HuH-7.5 (cell line): Measurements from ENCODE around the gene CHST11.

ENCODE experiments used
- DNase-seq: peaks from one replicate; pipeline ENCODE4 v3.0.0; 2011; ENCODE audit warnings: low spot score

CHST11 gene

GRCh38 chr12:104673696-104674482, 217.1 kb downstream of the CHST11 start:
- DNase-seq, result no peak

DNA sequence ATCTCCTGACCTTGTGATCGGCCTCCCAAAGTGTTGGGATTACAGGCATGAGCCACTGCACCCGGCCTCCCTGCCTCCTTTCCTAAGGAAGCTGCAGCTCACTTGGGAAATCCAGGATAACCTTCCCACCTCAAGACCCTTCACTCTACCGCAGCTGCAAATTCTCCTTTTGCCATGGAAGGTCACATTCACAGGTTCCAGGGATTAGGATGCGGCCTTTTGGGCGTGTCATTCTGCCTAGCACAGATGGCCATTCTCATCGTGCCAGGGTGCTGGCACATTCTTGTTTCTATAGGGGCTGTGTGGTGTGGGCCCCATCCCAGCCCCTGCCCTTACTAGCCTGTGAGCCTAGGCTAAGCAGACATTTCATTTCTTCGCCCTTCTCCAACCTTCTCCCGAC, 219.9 kb downstream of the CHST11 start:
- no peak for DNase-seq

DNA sequence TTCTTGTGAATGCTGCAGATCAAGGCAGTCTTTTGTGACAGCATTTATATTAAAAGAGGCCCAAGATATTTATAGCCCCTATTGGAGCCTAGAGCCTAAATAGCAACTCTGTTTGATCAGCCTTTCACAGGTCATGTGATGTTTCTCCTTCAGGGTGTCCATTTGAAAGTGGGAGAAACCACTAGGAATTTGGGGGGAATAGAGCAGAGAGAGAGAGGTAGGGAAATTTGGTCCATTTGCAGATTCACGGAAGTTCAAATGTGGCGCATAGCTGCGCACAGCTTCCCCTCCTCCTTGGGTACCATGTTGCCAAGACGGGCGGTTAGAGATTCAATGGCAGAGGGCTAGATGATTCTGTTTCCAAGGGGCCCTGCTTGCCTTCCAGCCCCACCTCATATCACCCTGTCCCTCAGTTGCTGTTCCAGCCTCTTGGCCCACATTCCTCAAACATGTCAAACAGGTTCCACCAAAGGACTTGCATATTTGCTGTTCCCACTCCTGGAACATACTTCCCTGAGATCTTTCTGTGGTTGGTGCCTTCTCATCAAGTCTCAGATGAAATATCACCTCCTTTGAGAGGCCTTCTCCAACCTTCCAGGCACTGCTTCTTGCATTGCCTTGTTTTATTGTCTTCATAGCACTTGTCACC, 220.8 kb downstream of the CHST11 start:
- DNase-seq, result no peak

DNA sequence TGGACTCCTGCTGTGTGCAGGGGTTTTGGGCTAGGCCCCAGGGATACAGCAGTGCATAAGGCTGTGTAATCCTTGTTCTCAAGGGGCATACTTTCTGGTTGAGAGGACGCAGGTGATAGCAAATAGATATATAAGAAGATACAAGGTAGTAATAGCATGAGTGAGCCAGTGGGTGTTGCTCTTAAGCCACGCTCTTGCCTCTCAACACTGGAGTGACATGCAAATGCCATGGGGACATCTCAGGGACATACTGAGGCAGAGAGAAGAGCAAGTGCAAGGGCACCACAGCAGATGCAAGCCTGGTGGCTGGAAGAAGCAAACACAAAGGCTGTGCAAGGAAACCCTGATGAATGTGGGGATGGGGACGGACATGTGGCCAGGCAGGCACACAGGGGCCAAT, 223.3 kb downstream of the CHST11 start:
- no peak for DNase-seq

GRCh38 chr12:104680491-104680890, 223.7 kb downstream of the CHST11 start:
- no peak for DNase-seq

DNA sequence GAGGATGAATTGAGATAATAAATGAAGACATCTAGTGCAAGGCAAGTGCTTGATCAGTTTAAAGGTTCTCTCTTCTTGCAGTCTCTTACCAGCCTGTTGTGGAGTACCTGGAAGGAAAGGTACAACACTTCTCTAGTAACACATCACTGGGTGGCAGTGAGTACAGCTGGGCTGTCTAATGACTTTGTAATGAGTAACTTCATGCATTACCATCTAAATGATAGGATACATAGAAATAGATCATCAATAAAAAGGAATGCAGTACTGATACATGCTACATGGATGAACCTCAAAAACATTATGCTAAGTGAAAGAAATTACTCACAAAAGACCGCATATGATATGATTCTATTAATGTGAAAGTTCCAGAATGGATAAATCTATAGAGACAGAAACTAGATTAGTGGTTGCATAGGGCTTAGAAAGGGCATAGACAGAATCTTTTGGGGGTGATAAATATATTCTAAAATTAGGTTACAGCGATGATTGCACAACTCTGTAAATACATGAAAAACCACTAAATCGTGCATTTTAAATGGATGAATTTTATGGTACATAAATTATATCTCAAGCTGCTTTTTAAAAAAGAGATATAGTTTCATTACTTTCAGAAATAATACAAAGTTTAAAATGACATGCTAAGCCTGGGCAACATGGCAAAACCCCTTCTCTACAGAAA, 224.4 kb downstream of the CHST11 start:
- DNase-seq, result no peak

DNA sequence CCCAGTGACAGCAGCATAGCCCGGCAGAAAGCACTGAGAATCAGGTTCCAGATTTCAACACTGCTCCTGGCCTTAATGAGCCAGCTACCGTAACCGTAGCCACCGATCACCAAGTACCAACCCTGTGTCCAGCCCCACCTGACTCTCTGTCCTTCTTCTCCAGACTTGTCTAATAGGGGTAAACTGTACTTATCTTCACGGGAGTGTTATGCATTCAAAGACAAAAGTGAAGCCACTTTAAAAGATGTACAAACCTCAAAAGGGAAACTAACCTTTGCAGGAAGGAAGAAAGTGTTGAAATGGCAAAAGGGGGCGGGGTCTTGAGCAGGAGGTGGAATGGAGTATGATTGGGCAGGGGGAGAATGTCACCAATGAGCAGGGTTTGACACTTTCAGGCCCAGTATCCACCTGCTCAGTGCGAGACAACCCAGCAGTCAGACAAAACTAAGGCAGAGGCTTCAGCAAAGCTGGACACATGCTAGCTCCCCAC, 226.1 kb downstream of the CHST11 start:
- DNase-seq, result no peak

GRCh38 chr12:104683831-104684503, 227.2 kb downstream of the CHST11 start:
- DNase-seq, result no peak

GRCh38 chr12:104684884-104685283, 228.1 kb downstream of the CHST11 start:
- no peak for DNase-seq

- no peak for DNase-seq
Observed at GRCh38 chr12:104685366-104685765, 228.6 kb downstream of the CHST11 start.

DNA sequence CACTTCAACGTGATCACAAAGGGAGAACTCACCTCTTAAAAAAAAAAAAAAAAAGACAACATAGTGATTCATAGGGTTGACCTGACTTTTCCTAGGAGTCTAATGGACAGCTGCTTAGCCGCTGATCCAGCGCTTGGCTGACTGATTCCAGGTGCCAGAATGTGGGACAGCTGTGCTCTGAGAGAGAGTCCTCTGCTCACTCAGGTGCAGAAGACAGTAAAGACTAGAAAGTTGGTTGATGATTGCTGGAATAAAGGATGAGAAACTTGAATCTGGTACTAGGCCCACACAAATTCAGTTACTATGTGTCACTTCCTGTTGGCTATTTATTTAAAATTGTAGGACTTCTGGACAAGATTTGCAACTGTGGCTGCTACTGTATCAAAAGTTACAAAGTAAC, 229.4 kb downstream of the CHST11 start:
- no peak for DNase-seq

- DNase-seq, result no peak
Observed at GRCh38 chr12:104687823-104688573, 231.2 kb downstream of the CHST11 start.

DNA sequence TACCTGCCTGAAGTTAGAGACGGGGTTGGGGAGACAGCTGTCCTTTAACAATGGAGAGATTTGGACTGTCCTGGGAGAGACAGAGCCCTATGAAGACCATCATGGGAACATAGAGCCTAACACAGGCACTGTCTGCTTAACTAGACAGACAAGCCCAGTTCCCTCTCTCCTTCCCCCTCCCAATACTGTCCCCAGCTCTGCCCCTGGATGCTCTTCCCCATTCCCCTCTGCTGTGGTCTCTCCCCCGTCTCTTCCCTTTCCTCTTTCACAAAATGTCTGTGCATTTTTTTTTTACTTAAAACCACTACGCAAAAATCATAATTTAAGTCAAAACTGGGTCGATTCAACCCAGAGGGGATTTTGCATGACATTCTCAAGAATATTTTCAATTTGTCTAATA, 232.9 kb downstream of the CHST11 start:
- no peak for DNase-seq

GRCh38 chr12:104691721-104692556, 235.2 kb downstream of the CHST11 start:
- DNase-seq, result no peak

DNA sequence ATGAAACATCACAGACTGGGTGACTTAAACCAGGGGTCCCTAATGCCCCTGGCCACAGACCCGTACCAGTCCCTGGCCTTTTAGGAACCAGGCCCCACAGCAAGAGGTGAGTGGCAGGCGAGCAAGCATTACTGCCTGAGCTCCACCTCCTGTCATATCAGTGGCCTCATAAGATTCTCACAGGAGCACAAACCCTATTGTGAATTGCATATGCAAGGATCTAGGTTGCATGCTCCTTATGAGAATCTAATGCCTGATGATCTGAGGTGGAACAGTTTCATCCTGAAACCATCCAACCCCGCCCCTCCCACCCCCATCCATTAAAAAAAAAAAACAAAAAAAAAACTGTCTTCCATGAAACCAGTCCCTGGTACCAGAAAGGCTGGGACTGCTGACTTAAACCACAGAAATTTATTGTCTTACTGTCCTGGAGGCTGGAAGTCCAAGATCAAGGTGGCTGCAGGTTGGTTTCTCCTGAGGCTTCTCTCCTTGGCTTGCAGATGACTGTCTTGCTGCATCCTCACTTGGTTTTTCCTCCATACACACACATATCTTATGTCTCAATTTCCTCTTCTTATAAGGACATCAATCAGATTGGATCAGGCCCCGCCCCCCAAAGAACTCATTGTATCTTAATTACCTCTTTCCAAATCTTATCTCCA, 235.9 kb downstream of the CHST11 start:
- DNase-seq, result no peak

GRCh38 chr12:104693493-104693892, 236.7 kb downstream of the CHST11 start:
- no peak for DNase-seq

DNA sequence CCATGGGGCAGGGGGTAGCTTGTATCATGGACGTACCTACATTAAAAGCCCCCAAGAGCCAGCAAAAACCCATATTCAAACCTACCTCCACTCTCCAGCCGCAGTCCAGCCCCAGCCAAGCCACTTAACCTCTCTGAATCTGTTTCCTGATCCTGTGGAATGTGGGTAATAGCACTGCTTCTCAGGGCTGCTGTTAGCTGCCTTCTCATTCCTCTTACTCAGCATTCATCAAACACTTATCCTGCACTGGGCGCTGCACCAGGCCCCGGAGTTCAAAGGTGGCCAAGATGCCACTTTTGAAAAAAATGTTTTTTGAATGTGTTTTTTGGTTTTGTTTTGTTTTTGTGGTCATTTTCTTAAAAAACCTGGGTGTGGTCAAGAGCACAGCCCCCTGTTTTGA, 237.4 kb downstream of the CHST11 start:
- DNase-seq, result no peak

GRCh38 chr12:104694711-104695110, 238.0 kb downstream of the CHST11 start:
- no peak for DNase-seq

GRCh38 chr12:104695453-104696148, 238.9 kb downstream of the CHST11 start:
- no peak for DNase-seq

DNA sequence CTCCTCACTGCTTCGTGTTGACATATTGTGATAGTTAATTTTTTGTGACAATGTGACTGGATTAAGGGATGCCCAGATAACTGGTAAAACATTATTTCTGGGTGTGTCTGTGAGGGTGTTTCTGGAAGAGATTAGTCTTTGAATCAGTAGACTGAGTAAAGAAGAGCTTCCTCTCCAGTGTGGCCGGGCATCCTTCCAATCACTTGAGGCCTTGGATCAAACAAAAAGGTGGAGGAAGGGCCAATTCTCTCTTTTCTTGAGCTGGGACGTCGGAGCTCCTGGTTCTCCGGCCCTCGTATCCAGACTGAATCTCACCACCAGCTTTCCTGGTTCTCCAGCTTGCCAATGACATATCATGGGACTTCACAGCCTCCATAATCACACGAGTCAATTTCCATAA, 240.4 kb downstream of the CHST11 start:
- no peak for DNase-seq
